HPDE6-E6E7 (cell line): ENCODE data around the gene RITA1.
"Not testable (repeated sequence)": the region's sequence is repeated elsewhere in the genome, so short reads cannot be mapped to it uniquely, and the experiment has no call there.

ENCODE experiments used
- DNase-seq: peaks from one replicate; pipeline ENCODE4 v3.0.0; 2011; ENCODE audit warnings: missing footprints; ENCODE audit errors: extremely low spot score

The RITA1 gene

DNA sequence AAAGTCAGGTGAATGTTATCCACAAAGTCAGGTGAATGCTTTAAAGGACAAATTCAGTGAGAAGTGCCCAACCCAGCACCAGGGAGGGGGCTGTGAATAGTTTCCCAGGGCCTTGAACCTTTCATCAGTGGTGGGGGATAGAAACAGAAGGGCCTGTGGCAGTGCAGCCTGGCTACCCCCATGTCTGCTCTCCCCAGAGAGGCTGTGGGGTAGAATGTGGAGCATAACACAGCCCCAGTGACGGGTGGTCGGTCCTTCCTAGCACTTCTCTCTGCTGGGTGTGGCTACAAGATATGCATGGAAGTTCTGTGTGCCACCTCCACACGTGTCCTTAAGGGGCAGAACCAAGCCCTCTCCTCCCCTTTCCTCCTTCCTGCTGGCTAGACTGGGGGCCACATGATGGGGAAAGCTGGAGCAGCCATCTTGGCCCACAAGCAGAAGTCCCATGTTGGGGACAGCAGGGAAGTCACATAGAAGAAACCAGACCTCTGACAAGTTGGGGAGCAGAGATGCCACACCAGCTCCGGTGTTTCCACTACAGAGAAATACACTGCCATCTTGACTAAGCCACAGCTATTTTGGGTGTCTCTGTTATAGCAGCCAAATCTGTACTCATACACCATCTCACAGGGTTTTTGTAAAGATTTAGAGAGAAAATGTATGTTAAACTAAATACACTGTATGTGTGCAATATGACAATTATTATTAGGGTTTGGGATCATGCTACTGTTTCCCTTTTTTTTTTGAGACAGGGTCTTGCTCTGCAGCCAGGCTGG, 17.0 kb downstream of the RITA1 start:
- DNase-seq: no peak

GRCh38 chr12:113203852-113204760, 18.6 kb downstream of the RITA1 start:
- DNase-seq: no peak

- no peak for DNase-seq
These were observed 19.3 kb downstream of the RITA1 start for GRCh38 chr12:113204804-113205203.

- DNase-seq: not testable (repeated sequence)
These were observed 21.3 kb downstream of the RITA1 start for GRCh38 chr12:113206802-113207201.

DNA sequence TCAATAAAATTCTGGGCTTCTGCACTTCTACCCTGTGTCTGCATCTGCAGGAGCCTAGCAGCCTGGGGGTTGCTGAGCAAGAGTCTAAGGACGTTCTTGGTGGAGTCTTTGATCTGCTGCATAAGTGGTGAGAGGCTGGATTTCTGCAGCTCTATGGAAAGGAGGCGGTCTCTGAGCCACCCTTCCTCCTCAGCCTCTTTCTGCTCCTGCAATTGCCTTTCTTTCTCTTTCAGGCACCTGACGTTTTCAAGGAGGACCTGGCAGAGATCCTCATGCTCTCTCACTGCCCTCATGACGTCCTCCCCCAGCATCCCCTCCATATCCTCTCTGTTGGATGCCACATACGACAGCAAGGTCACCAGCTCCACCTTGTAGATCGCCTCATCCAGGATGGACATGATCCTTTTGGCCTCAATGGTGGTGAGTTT, 22.1 kb downstream of the RITA1 start:
- no peak for DNase-seq

- no peak for DNase-seq
These were observed 22.8 kb downstream of the RITA1 start for GRCh38 chr12:113208041-113208934.

- DNase-seq: no peak
These were observed 25.6 kb downstream of the RITA1 start for GRCh38 chr12:113211160-113211559.

DNA sequence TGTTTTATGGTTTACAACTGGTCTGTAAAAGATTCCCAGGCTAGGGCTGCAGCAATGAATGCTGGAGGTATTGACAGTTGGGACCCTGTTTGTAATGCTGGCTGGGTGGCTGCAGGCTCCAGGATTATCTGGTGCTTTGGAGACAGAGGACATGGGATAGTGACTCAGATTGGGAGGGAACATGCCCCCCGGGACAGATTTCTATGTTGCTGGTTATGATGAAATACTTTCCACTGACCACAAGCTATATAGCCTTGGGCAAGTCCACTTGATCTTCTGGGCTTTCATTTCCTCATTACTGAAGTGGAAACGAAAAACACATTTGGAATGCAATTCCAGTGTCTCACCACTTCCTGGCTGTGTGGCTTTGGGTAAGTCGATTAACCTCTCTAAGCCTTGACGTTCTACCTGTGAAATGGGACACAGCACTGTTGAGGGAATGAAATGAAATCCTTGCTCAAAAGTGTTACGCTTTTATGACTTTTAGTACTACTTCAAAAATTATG, 29.4 kb downstream of the RITA1 start:
- DNase-seq: peak; percentile 79

GRCh38 chr12:113216027-113216426, 30.5 kb downstream of the RITA1 start:
- no peak for DNase-seq

- DNase-seq: no peak
These were observed 35.2 kb downstream of the RITA1 start for GRCh38 chr12:113220593-113221180.

DNA sequence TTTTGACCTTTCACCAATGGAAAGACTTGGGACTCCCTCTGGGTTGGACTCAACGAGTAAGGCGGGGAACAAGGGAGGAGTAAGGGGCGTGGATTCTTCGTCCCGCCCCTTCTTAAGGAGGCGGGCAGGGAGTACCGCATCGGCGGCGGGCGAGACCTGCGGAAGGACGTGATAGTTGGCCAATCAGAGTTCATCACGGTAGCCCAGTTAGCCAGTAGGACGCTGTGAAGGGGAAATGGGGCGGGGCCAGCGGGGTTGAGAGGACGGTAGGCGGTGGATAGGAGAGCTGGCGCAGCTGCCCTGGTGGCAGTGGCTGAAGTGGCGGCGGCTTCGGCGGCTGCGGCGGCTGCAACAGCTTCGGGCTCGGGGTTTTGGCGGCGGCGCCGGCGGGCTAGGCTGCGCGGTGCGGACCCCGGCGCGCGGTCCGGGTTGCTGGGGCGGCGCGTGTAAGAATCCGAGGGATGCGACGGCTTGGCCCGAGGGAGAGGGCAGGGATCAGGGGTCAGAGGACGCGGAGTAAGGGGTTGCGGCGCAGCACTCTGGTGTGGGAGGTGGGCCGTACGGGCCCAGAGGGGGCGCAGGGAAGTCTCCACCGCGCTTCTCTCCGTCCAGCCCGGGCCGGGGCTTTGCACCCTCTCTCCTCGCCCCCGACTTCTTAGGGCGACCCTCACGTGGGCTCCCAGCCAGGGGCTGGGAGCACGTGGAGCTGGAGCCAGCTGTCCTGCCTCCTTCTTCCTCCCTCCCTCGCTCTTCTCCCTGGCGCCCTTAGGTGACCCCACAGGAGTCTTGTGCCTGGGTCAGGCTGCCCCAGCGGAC, 35.9 kb downstream of the RITA1 start, which contains the start of gene TPCN1:
TPCN1 (plus strand) TSS at position 284 of the 816 bp plus-strand sequence. CDS start 5,389 bp downstream, outside the sequence.
- peak; percentile 95 for DNase-seq

- DNase-seq: no peak
These were observed 36.6 kb downstream of the RITA1 start for GRCh38 chr12:113221997-113222729.

DNA sequence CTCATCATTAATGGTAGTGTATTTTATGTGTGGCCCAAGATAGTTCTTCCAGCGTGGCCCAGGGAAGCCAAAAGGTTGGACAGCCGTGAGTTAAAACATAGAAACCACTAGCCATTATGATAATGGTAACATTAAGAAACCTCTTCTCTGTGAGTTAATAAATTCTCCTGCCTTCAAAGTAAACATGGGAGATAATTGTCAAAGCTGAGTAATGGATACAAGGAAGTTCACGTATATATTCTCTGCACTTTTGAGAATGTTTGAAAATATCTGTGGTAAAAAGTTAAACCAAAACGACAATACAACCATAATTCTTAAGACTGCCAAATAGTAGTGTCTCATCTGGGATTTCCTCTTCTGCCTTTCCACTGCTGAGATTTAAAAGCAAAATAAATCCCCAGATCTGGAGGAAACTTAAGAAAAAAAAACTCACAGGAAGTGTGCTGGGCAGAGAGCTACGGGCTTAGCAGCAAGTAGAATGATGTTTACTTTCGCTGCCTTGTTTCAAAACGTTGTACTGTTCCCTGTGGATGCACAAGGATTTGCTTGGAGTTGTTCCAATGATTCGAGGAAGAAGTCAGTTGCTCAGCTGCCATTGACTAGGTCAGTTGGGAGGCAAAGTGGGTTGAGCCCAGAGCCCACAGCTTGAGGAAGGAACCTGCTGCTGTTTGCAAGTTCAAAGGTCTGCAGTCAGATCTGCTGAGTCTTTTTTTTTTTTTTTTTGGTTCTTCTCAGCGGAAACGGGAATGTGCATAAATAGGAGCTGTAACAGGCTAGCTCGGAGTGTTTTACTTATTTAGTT, 37.4 kb downstream of the RITA1 start:
- DNase-seq: no peak

DNA sequence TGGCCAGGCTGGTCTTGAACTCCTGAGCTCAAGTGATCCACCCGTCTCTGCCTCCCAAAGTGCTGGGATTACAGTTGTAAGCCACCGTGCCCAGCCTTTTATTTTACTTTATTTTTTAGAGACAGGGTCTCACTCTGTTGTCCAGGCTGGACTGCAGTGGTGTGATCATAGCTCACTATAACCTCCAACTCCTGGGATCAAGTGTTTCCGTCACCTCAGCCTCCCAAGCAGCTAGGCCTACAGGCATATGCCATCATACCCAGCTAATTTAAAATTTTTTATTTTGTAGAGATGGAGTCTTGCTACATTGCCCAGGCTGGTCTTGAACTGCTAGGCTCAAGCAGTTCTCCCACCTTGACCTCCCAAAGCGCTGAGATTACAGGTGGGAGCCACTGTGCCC, 39.4 kb downstream of the RITA1 start:
- DNase-seq: no peak

GRCh38 chr12:113226696-113227568, 41.4 kb downstream of the RITA1 start:
- DNase-seq: no peak

GRCh38 chr12:113227686-113228391, 42.3 kb downstream of the RITA1 start:
- DNase-seq: no peak
